Thyroid gland (tissue), 4 donors: ENCODE results near the gene OR52E4. TPM values are rescaled to one million over a fixed set of nuclear protein-coding genes. Genes with fewer than 3 reads are reported as not detected.

ENCODE experiments used
- DNase-seq, 2 donors: peaks; one replicate each; pipeline ENCODE4 v3.0.0-alpha.2; 2019
- H3K27ac ChIP-seq, 3 donors: fragments of 200-600 bp; sonication (generic); 1 replicate in 2 of 3; 2 replicates in 1 of 3; pipeline ENCODE4 v1.5.1; 2016 to 2019; ENCODE audit warnings: mild to moderate bottlenecking in 1 of 3, moderate library complexity in 1 of 3
- H3K27me3 ChIP-seq: fragments of 200-600 bp; sonication (generic); one replicate; pipeline ENCODE4 v1.5.1; 2019
- H3K36me3 ChIP-seq, 2 donors: fragments of 200-600 bp; sonication (generic); one replicate each; pipeline ENCODE4 v1.5.1; 2016 to 2019
- H3K4me1 ChIP-seq, 2 donors: fragments of 200-600 bp; sonication (generic); one replicate each; pipeline ENCODE4 v1.5.1; 2017 to 2019
- H3K4me3 ChIP-seq, 3 donors: fragments of 200-600 bp; sonication (generic); replicated peaks in 1 of 3; 1 replicate in 2 of 3; 2 replicates in 1 of 3; pipeline ENCODE4 v1.5.1; 2016; ENCODE audit warnings: mild to moderate bottlenecking in 1 of 3
- H3K9me3 ChIP-seq: fragments of 200-600 bp; sonication (generic); one replicate; pipeline ENCODE4 v1.5.1; 2017
- POLR2A ChIP-seq, 2 donors: fragments of 450-650 bp; IDR thresholded peaks; one replicate each; pipeline ENCODE4 v1.6.1; 2017; ENCODE audit warnings: antibody characterized with exemption in 2 of 2, mild to moderate bottlenecking in 2 of 2, moderate library complexity in 1 of 2
- WGBS, 2 donors: methylation state at CpG; one replicate each; pipeline ENCODE4 v1.1.5; 2017; 5-methylcytosine and 5-hydroxymethylcytosine counted together
- intact Hi-C: fragments of 100-400 bp; cut with DNase I; formaldehyde crosslinking; loops from one replicate; pipeline ENCODE4 v1.15.1; 2023
- total RNA-seq, 4 donors: library from RNA; depleted of rRNA; stranded (reverse); fragments of >200 nt; gene quantifications; one replicate each; pipeline ENCODE4 v1.2.3, GENCODE V29; 2016
- TF ChIP-seq, protein P1 (sequence below), 6 experiments: fragments of 200-600 bp in 3 of 6; fragments of 450-650 bp in 3 of 6; sonication (generic) in 3 of 6; IDR thresholded peaks; one replicate each; pipeline ENCODE4 v1.5.1; 2016 to 2019; ENCODE audit warnings: antibody characterized with exemption in 6 of 6, mild to moderate bottlenecking in 2 of 6, inconsistent platforms in 1 of 6, moderate library complexity in 1 of 6

Gene OR52E4
- total RNA-seq, 4 donors from 2014 or later, result not detected

DNA sequence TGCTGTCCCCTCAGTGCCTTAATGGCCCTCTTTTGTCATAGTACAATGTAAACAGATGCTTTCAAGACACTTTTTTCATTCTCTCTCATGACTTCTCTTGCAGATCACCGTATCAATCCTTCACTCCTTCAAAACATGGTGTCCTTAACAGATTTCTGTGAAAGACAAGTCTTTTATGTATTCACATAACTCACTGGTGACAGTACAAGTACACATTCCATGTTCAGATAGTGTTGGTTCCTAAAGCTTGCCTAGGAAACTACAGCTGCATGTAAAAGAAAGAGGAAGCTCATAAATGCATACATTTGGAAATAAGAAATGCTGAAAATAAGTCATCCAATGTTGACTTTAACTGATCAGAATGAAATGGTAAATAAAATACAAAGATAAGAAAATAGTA is 33.7 kb upstream of the OR52E4 start:
- H3K27ac ChIP-seq, result no peak overlapping the region
- TF ChIP-seq, protein P1, sequence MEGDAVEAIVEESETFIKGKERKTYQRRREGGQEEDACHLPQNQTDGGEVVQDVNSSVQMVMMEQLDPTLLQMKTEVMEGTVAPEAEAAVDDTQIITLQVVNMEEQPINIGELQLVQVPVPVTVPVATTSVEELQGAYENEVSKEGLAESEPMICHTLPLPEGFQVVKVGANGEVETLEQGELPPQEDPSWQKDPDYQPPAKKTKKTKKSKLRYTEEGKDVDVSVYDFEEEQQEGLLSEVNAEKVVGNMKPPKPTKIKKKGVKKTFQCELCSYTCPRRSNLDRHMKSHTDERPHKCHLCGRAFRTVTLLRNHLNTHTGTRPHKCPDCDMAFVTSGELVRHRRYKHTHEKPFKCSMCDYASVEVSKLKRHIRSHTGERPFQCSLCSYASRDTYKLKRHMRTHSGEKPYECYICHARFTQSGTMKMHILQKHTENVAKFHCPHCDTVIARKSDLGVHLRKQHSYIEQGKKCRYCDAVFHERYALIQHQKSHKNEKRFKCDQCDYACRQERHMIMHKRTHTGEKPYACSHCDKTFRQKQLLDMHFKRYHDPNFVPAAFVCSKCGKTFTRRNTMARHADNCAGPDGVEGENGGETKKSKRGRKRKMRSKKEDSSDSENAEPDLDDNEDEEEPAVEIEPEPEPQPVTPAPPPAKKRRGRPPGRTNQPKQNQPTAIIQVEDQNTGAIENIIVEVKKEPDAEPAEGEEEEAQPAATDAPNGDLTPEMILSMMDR (IDR thresholded peaks at IDR 0.05), result no peak
- no peak for TF ChIP-seq POLR2A (IDR thresholded peaks at IDR 0.05)
- DNase-seq, result no peak
- no peaks in the 10 kb centered on the region for H3K9me3 ChIP-seq
- no peaks in the 10 kb centered on the region for H3K36me3 ChIP-seq
- H3K27me3 ChIP-seq, result no peaks in the 10 kb centered on the region
- intact Hi-C loops, result no loop called here
- no peaks in the 10 kb centered on the region for H3K4me1 ChIP-seq
- 58 to 60% methylated on average over 1 of the region's 1 CpG for WGBS, 2 donors
- H3K4me3 ChIP-seq, result no peak overlapping the region

DNA sequence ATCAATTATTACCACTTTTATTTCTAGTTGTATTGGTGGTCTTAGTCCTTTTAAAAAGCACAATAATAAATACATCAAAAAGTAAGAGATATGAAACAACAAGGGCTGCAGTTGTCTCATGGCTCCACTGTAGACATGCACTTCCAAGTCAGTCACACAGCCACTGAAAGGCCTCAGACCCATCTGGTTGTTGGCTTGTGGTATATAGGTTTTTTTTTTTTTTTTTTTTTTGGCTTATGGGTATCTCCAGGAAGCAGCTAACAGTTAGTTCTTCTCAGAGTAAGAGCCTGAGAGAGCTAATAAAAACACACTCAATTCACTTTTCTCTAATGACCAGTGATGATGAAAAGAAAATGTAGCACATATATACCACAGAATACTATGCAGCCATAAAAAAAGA is 32.7 kb upstream of the OR52E4 start:
- intact Hi-C loops, result no loop called here
- no peak for DNase-seq
- H3K27ac ChIP-seq, result no peak overlapping the region
- no peak overlapping the region for H3K4me3 ChIP-seq
- no peaks in the 10 kb centered on the region for H3K36me3 ChIP-seq
- no peaks in the 10 kb centered on the region for H3K9me3 ChIP-seq
- TF ChIP-seq, protein P1 (IDR thresholded peaks at IDR 0.05), result no peak
- no peak for TF ChIP-seq POLR2A (IDR thresholded peaks at IDR 0.05)
- no peaks in the 10 kb centered on the region for H3K27me3 ChIP-seq
- H3K4me1 ChIP-seq, result no peaks in the 10 kb centered on the region

DNA sequence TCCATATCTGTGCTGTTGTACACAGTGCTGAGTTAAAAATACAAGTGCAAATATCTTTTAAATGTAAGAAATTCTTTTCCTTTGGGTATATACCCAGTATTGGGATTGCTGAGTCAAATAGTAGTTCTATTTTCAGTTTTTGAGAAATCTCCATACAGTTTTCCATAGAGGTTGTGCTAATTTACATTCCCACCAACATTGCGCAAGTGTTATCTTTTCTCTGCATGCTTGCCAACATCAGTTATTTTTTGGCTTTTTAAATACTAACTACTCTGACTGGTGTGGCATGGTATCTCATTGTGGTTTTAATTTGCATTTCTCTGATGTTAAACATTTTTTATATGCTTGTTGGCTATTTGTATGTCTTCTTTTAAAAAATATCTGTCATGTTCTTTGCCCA is 29.4 kb upstream of the OR52E4 start:
- 89 to 98% methylated on average over 1 of the region's 1 CpG for WGBS, 2 donors
- no peaks in the 10 kb centered on the region for H3K27me3 ChIP-seq
- TF ChIP-seq, protein P1 (IDR thresholded peaks at IDR 0.05), result no peak
- TF ChIP-seq POLR2A (IDR thresholded peaks at IDR 0.05), result no peak
- DNase-seq, result no peak
- H3K36me3 ChIP-seq, result no peaks in the 10 kb centered on the region
- no peak overlapping the region for H3K27ac ChIP-seq
- no peak overlapping the region for H3K4me3 ChIP-seq
- intact Hi-C loops, result no loop called here
- no peaks in the 10 kb centered on the region for H3K4me1 ChIP-seq
- no peaks in the 10 kb centered on the region for H3K9me3 ChIP-seq

DNA sequence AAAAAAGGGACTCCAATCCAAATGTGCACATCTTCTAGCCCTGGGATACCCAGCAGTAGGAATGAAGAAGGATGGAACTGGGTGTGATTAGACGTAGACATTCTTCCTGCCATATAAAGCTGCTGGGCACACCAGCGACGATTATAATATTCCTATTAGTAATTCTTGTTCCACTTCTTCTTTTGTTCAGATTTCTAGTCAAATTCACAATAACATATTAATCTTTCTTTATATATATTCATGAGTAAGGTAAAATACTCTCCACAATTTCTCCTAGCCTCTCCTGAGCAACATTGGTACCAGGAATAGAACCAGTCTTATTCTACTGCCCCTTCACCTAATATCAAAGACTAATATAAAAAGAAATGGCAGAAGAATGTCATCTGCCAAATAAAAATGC is 22.8 kb upstream of the OR52E4 start, which contains the start of gene OR52E8:
Gene OR52E8, minus strand, starts transcription at position 101 of the 400 bp plus-strand sequence. Its CDS starts 0 bp downstream, at position 101.
- H3K36me3 ChIP-seq, result no peaks in the 10 kb centered on the region
- no peaks in the 10 kb centered on the region for H3K4me1 ChIP-seq
- intact Hi-C loops, result no loop called here
- H3K27me3 ChIP-seq, result no peaks in the 10 kb centered on the region
- no peak for DNase-seq
- no peaks in the 10 kb centered on the region for H3K9me3 ChIP-seq
- H3K27ac ChIP-seq, result no peak within 1 kb of the TSS
- WGBS, 2 donors, result 94 to 97% methylated on average over 3 of the region's 3 CpGs
- no peak within 1 kb of the TSS for H3K4me3 ChIP-seq
- TF ChIP-seq, protein P1 (IDR thresholded peaks at IDR 0.05), result no peak

DNA sequence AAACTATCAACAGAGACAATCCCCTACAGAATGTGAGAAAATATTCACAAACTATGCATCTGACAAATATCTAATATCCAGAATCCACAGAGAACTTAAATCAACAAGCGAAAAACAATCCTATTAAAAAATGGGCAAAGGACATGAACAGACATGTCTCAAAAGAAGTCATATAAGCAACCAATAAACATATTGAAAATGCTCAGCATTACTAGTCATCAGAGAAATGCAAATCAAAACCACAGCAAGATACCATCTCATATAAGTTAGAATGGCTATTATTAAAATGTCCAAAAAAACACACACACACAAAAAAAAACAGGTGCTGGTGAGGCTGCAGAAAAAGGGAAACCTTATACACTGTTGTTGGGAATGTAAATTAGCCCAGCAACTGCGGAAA is 14.6 kb upstream of the OR52E4 start:
- Histone ChIP-seq H3K4me1 (no peaks in the 10 kb centered on the region), H3K9me3 (no peaks in the 10 kb centered on the region), H3K27ac (no peak overlapping the region), H3K36me3 (no peaks in the 10 kb centered on the region), H3K27me3 (no peaks in the 10 kb centered on the region), H3K4me3 (no peak overlapping the region)
- WGBS, 2 donors, result 87 to 93% methylated on average over 2 of the region's 2 CpGs
- no peak for DNase-seq
- intact Hi-C loops, result no loop called here
- TF ChIP-seq POLR2A (IDR thresholded peaks at IDR 0.05), result no peak
- TF ChIP-seq, protein P1 (IDR thresholded peaks at IDR 0.05), result no peak
